Measurements from ENCODE around the gene CP. TPM values are rescaled to one million over a fixed set of nuclear protein-coding genes. Genes with fewer than 3 reads are reported as not detected.

The CP gene
- total and polyA plus RNA-seq, 10 donors = 16.1 to 121 (median 71.7) TPM

DNA sequence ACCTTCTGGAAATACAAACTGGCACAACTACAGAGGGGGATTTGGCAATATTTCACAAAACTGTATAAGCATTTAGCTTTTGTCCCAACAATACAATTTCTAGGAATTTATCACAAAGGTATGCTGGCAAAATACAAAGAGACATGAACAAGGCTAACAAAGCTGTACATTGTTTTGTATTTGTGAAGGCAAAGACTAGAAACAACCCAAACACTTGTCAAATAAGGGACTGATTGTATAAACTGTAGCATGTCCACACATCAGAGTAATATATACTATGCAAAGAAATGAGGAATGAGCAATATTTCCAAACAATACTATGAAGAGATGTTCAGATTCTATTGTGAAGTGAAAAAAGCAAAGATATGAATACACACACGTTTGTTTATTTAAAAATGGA is 26.4 kb downstream of the CP start:
- no peak for TF ChIP-seq POLR2A (IDR thresholded peaks at IDR 0.05)
- intact Hi-C loops (cut with DNase I; ENCODE audit: low total_unique reads) = no loop called here
- no peak overlapping the region for H3K27ac ChIP-seq
- no peaks in the 10 kb centered on the region for H3K9me3 ChIP-seq
- H3K4me3 ChIP-seq = no peak overlapping the region
- DNase-seq = no peak
- no peaks in the 10 kb centered on the region for H3K27me3 ChIP-seq (replicated peaks in 1 of 7)
- H3K4me1 ChIP-seq = peaks cover 0 to 13% (median 0%) of the 10 kb centered on the region in 6 donors
- H3K36me3 ChIP-seq = no peaks in the 10 kb centered on the region
- 65 to 95% (median 83%) methylated on average over 1 of the region's 1 CpG for WGBS, 5 donors

DNA sequence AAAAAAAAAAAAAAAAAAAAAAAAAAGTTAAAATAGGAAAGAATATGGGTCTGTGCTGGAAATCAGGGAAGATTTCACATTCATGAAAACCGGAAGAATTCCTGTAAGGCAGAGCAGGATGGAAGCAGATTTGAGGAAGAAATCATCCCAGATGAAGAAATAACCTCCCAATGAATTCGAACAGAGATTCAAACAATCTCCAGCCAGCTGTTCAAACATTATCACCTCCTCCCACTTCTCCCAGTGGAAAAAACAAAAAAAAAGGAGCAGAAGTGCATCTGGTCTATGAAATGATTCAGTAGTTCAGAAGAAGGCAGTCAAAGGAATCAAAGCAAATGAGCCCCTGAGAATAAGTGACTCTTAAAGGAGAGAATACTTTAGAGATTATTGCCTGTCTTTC is 33.1 kb downstream of the CP start:
- Histone ChIP-seq H3K27me3 (replicated peaks in 1 of 7) (no peaks in the 10 kb centered on the region), H3K27ac (no peak overlapping the region), H3K4me3 (no peak overlapping the region), H3K4me1 (no peaks in the 10 kb centered on the region), H3K9me3 (no peaks in the 10 kb centered on the region), H3K36me3 (no peaks in the 10 kb centered on the region)
- DNase-seq = no peak
- TF ChIP-seq POLR2AphosphoS5 (IDR thresholded peaks at IDR 0.05) (no peak), CTCF (IDR thresholded peaks at IDR 0.05 in 8 of 11, conservative IDR thresholded peaks at IDR 0.05 in 3 of 11) (no peak), POLR2A (IDR thresholded peaks at IDR 0.05) (no peak)
- intact Hi-C loops (cut with DNase I; ENCODE audit: low total_unique reads) = no loop called here
- WGBS, 5 donors = 86 to 94% (median 90%) methylated on average over 2 of the region's 2 CpGs

DNA sequence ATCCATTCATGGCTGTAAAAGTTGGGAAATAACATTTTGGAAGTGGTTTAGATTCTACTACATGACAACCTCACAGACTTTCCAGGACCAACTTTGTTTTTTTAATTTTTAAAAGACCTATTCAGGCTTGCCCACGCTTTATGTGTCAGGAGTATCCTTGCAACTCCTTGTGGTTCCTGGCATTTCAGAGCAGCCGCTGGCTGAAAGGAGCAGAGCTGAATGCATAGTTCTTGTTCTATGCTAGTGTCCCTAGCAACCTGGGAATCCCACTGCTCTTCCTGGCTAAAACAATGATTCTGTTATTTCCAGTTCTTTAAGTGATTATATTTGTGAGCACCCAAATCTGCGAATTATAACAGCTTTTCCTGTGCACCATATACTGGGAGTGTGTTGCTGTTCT is 34.9 kb downstream of the CP start:
- 95 to 98% (median 96%) methylated on average over 3 of the region's 3 CpGs for WGBS, 5 donors
- no peak overlapping the region for H3K4me3 ChIP-seq
- no peaks in the 10 kb centered on the region for H3K27me3 ChIP-seq (replicated peaks in 1 of 7)
- TF ChIP-seq POLR2A (IDR thresholded peaks at IDR 0.05) (no peak), CTCF (IDR thresholded peaks at IDR 0.05 in 8 of 11, conservative IDR thresholded peaks at IDR 0.05 in 3 of 11) (no peak), POLR2AphosphoS5 (IDR thresholded peaks at IDR 0.05) (no peak)
- no peak for DNase-seq
- H3K36me3 ChIP-seq = no peaks in the 10 kb centered on the region
- no peaks in the 10 kb centered on the region for H3K9me3 ChIP-seq
- H3K4me1 ChIP-seq = no peaks in the 10 kb centered on the region
- intact Hi-C loops (cut with DNase I; ENCODE audit: low total_unique reads) = no loop called here
- no peak overlapping the region for H3K27ac ChIP-seq

DNA sequence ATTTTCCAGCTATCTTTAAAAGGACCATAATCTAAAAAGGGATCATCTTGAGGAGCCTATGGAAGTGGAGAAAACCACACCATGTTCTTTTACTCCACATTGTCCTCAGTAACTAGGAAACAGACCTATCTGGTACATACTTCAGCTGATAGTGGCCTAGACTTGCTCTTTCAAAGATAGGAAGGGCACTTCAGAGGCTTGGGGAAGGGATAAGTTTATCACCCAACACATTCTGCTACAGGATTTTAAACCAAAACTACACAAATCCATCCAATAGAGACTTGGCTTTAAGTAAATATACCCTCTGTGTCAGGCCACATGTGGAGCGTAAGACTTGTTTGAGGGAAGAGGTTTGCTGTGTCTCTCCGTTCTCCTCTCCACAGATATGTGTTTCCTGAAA is 35.4 kb downstream of the CP start:
- peaks cover 0 to 5% (median 0%) of the 10 kb centered on the region in 6 donors for H3K36me3 ChIP-seq
- no peaks in the 10 kb centered on the region for H3K27me3 ChIP-seq (replicated peaks in 1 of 7)
- no peaks in the 10 kb centered on the region for H3K4me1 ChIP-seq
- H3K27ac ChIP-seq = no peak overlapping the region
- no peaks in the 10 kb centered on the region for H3K9me3 ChIP-seq
- DNase-seq = no peak
- WGBS, 5 donors = 94 to 98% (median 96%) methylated on average over 2 of the region's 2 CpGs
- intact Hi-C loops (cut with DNase I; ENCODE audit: low total_unique reads) = no loop called here
- H3K4me3 ChIP-seq = no peak overlapping the region
- TF ChIP-seq CTCF (IDR thresholded peaks at IDR 0.05 in 8 of 11, conservative IDR thresholded peaks at IDR 0.05 in 3 of 11) (no peak), POLR2AphosphoS5 (IDR thresholded peaks at IDR 0.05) (no peak), POLR2A (IDR thresholded peaks at IDR 0.05) (no peak)

- Histone ChIP-seq H3K27ac (no peak overlapping the region), H3K4me3 (no peak overlapping the region), H3K27me3 (replicated peaks in 1 of 7) (no peaks in the 10 kb centered on the region), H3K36me3 (peaks cover 0 to 51% (median 6%) of the 10 kb centered on the region in 6 donors), H3K4me1 (peaks cover 0 to 12% (median 0%) of the 10 kb centered on the region in 6 donors), H3K9me3 (no peaks in the 10 kb centered on the region)
- DNase-seq = no peak
- intact Hi-C loops (cut with DNase I; ENCODE audit: low total_unique reads) = no loop called here
- WGBS, 5 donors = 94 to 98% (median 97%) methylated on average over 2 of the region's 2 CpGs
- TF ChIP-seq CTCF (IDR thresholded peaks at IDR 0.05 in 8 of 11, conservative IDR thresholded peaks at IDR 0.05 in 3 of 11) = no peak
- TF ChIP-seq POLR2AphosphoS5 (IDR thresholded peaks at IDR 0.05) = no peak
- TF ChIP-seq POLR2A (IDR thresholded peaks at IDR 0.05) = no peak
These were observed 40.4 kb downstream of the CP start for GRCh38 chr3:149181182-149181581.

All from spleen (tissue), 11 donors.